ENCODE results near the gene ELMO3. TPM values are rescaled to one million over a fixed set of nuclear protein-coding genes. Genes with fewer than 3 reads are reported as not detected.

Gene ELMO3
- total and polyA plus RNA-seq, 4 donors, result 1.7 to 3.8 (median 3.1) TPM

DNA sequence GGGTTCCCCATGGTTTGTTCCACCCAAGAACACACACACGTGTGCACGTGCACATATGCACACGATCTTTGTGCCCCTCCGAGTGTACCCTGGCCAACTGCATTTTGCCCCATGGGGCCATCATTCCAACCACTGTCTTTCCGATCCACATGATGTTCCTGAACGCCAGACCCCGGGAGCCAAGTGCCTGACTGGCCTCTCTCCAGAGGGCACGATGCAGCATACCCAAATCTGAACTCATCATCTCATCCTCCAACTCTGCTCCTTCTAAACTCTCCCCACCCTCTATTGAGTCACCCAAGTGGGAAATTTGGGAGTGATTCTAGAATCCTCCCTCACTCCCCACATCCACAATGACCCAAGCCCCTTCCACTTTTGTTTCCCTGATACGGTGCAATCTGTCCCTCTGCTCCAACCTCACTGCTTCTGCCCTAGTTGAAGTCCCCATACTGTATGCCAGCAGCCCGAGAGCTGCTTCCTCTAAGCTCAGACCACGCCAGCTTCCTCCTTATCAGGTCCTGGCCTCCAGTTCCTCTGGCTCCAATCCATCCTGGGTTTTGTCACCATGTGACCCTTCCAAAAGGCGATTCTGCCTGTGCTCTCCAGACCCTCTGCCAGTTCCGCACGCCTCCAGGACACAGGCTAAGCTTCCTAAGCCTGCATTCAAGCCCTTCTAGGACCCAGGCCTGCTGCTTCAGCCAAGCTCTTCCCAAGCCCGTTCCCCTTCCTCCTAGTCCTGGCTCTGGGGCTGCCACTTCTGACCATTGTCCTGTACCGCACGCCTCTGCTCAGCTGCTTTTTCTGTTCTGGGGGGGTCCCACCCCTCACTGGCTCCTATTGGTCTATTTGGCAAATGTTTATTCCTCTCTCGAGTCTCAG is 17.9 kb downstream of the ELMO3 start:
- no peak for DNase-seq (ENCODE audit: low spot score)
- H3K27me3 ChIP-seq (ENCODE audit: control insufficient read depth in 4 of 4, insufficient read depth in 4 of 4, low read length in 3 of 4), result no peaks in the 10 kb centered on the region
- TF ChIP-seq NR2F2 (IDR thresholded peaks at IDR 0.05) (peak; percentile 60), RAD21 (IDR thresholded peaks at IDR 0.05) (peak in 1 of 2 donors; percentile 32), FOXA2 (IDR thresholded peaks at IDR 0.05) (no peak)
- peaks cover 4 to 28% (median 20%) of the 10 kb centered on the region in 4 donors for H3K4me1 ChIP-seq (ENCODE audit: control insufficient read depth in 4 of 4, insufficient read depth in 4 of 4, low read length in 3 of 4)
- no peaks in the 10 kb centered on the region for H3K9me3 ChIP-seq (ENCODE audit: control insufficient read depth in 4 of 4, low read length in 3 of 4)
- H3K27ac ChIP-seq (ENCODE audit: low read depth in 1 of 2, low read length in 2 of 2), result no peak overlapping the region
- no peaks in the 10 kb centered on the region for H3K36me3 ChIP-seq (ENCODE audit: control insufficient read depth in 4 of 4, insufficient read depth in 3 of 4, low read depth in 1 of 4, low read length in 3 of 4)
- no peak overlapping the region for H3K9ac ChIP-seq (ENCODE audit: low read depth in 1 of 2, low read length in 2 of 2)
- no peak overlapping the region for H3K4me3 ChIP-seq (ENCODE audit: low read depth in 1 of 3, low read length in 3 of 3)
- WGBS, result 73% methylated on average over 18 of the region's 18 CpGs

DNA sequence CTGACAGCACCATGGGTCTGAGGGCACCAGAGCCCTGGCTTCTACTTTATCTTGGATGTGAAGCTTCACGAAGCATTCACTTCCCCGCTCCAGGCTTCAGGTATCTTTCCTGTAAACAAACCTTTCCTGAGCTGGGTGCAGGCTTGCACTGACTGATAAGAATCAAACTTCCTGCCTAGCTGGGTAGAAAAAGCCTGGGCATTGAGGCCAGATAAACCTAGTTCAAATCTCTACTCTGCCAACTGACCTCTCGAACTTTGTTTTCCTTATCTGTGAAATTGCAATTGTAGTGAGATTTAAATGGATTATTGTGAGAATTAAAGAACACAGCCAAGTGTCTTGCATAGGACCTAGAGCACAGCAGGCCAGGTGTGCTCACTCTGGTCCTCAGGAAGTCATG is 25.1 kb downstream of the ELMO3 start:
- H3K27me3 ChIP-seq (ENCODE audit: control insufficient read depth in 4 of 4, insufficient read depth in 4 of 4, low read length in 3 of 4), result no peaks in the 10 kb centered on the region
- peaks cover 0 to 7% (median 3%) of the 10 kb centered on the region in 4 donors for H3K36me3 ChIP-seq (ENCODE audit: control insufficient read depth in 4 of 4, insufficient read depth in 3 of 4, low read depth in 1 of 4, low read length in 3 of 4)
- peaks cover 2 to 38% (median 30%) of the 10 kb centered on the region in 4 donors for H3K4me1 ChIP-seq (ENCODE audit: control insufficient read depth in 4 of 4, insufficient read depth in 4 of 4, low read length in 3 of 4)
- 10% methylated on average over 3 of the region's 3 CpGs for WGBS
- peak; percentile 23 for TF ChIP-seq NR2F2 (IDR thresholded peaks at IDR 0.05)
- peak; percentile 18 to 73 for TF ChIP-seq RXRA (IDR thresholded peaks at IDR 0.05)
- peak in 1 of 2 donors; percentile 37 for TF ChIP-seq EGR1 (IDR thresholded peaks at IDR 0.05; ENCODE audit: low read depth in 2 of 2)
- peak; percentile 26 for TF ChIP-seq SP1 (IDR thresholded peaks at IDR 0.05)
- peak; percentile 54 to 66 for TF ChIP-seq HNF4A (conservative IDR thresholded peaks at IDR 0.05)
- TF ChIP-seq, protein P1, sequence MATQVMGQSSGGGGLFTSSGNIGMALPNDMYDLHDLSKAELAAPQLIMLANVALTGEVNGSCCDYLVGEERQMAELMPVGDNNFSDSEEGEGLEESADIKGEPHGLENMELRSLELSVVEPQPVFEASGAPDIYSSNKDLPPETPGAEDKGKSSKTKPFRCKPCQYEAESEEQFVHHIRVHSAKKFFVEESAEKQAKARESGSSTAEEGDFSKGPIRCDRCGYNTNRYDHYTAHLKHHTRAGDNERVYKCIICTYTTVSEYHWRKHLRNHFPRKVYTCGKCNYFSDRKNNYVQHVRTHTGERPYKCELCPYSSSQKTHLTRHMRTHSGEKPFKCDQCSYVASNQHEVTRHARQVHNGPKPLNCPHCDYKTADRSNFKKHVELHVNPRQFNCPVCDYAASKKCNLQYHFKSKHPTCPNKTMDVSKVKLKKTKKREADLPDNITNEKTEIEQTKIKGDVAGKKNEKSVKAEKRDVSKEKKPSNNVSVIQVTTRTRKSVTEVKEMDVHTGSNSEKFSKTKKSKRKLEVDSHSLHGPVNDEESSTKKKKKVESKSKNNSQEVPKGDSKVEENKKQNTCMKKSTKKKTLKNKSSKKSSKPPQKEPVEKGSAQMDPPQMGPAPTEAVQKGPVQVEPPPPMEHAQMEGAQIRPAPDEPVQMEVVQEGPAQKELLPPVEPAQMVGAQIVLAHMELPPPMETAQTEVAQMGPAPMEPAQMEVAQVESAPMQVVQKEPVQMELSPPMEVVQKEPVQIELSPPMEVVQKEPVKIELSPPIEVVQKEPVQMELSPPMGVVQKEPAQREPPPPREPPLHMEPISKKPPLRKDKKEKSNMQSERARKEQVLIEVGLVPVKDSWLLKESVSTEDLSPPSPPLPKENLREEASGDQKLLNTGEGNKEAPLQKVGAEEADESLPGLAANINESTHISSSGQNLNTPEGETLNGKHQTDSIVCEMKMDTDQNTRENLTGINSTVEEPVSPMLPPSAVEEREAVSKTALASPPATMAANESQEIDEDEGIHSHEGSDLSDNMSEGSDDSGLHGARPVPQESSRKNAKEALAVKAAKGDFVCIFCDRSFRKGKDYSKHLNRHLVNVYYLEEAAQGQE (IDR thresholded peaks at IDR 0.05), result no peak
- TF ChIP-seq, protein P2, sequence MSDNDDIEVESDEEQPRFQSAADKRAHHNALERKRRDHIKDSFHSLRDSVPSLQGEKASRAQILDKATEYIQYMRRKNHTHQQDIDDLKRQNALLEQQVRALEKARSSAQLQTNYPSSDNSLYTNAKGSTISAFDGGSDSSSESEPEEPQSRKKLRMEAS (IDR thresholded peaks at IDR 0.05), result peak; percentile 52
- peak in 1 of 2 donors; percentile 78 for TF ChIP-seq GABPA (IDR thresholded peaks at IDR 0.05 in 1 of 2, conservative IDR thresholded peaks at IDR 0.05 in 1 of 2)
- TF ChIP-seq YY1 (IDR thresholded peaks at IDR 0.05), result no peak
- TF ChIP-seq, protein P3, sequence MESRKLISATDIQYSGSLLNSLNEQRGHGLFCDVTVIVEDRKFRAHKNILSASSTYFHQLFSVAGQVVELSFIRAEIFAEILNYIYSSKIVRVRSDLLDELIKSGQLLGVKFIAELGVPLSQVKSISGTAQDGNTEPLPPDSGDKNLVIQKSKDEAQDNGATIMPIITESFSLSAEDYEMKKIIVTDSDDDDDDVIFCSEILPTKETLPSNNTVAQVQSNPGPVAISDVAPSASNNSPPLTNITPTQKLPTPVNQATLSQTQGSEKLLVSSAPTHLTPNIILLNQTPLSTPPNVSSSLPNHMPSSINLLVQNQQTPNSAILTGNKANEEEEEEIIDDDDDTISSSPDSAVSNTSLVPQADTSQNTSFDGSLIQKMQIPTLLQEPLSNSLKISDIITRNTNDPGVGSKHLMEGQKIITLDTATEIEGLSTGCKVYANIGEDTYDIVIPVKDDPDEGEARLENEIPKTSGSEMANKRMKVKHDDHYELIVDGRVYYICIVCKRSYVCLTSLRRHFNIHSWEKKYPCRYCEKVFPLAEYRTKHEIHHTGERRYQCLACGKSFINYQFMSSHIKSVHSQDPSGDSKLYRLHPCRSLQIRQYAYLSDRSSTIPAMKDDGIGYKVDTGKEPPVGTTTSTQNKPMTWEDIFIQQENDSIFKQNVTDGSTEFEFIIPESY (IDR thresholded peaks at IDR 0.05), result no peak
- H3K4me3 ChIP-seq (ENCODE audit: low read depth in 1 of 3, low read length in 3 of 3), result no peak overlapping the region
- H3K9me3 ChIP-seq (ENCODE audit: control insufficient read depth in 4 of 4, low read length in 3 of 4), result no peaks in the 10 kb centered on the region
- DNase-seq (ENCODE audit: low spot score), result no peak
- no peak overlapping the region for H3K27ac ChIP-seq (ENCODE audit: low read depth in 1 of 2, low read length in 2 of 2)
- H3K9ac ChIP-seq (ENCODE audit: low read depth in 1 of 2, low read length in 2 of 2), result no peak overlapping the region
